CD4-positive, alpha-beta T cell (primary cell): ENCODE data around the gene NOTCH2. TPM values are rescaled to one million over a fixed set of nuclear protein-coding genes. Genes with fewer than 3 reads are reported as not detected.

Source experiments
- ATAC-seq: fragments of 200-7000 bp; cut with Tn5 transposase; one replicate; pipeline ENCODE4 v1.10.0; 2022; ENCODE audit warnings: mild to moderate bottlenecking; ENCODE audit not compliant: poor library complexity
- CTCF ChIA-PET: fragments of 350-600 bp; sonication (Branson Sonifier 250); formaldehyde crosslinking; loops from one replicate; lab custom pipeline; 2021; ENCODE audit warnings: antibody characterized with exemption, inconsistent platforms; lab: Charles Lee
- POLR2A ChIA-PET: fragments of 350-600 bp; sonication (Branson Sonifier 250); formaldehyde crosslinking; loops from one replicate; lab custom pipeline; 2021; ENCODE audit warnings: antibody characterized with exemption, inconsistent platforms; lab: Charles Lee
- DNase-seq, 14 experiments: peaks; one replicate each; pipeline ENCODE4 v3.0.0-alpha.2; 2013 to 2020; ENCODE audit warnings: mixed read lengths in 2 of 14
- H3K27ac ChIP-seq, 2 donors: one replicate each; pipeline versions ENCODE4 v1.5.1 to v1.7.0; 2013; ENCODE audit warnings: low read length in 2 of 2, low read depth in 1 of 2, mild to moderate bottlenecking in 1 of 2
- H3K27me3 ChIP-seq, 2 experiments: 1 replicate in 1 of 2; 2 replicates in 1 of 2; pipeline versions ENCODE4 v1.6.1 to v1.7.0; 2013; ENCODE audit warnings: low read length in 2 of 2, control low read depth in 1 of 2, mild to moderate bottlenecking in 1 of 2, moderate library complexity in 1 of 2; ENCODE audit not compliant: insufficient read depth in 2 of 2, control insufficient read depth in 1 of 2
- H3K36me3 ChIP-seq: one replicate; pipeline ENCODE4 v1.6.1; 2013; ENCODE audit warnings: low read length, control low read depth; ENCODE audit not compliant: insufficient read depth
- H3K4me1 ChIP-seq: one replicate; pipeline ENCODE4 v1.6.1; 2013; ENCODE audit warnings: low read length, control low read depth; ENCODE audit not compliant: insufficient read depth
- H3K4me3 ChIP-seq: one replicate; pipeline ENCODE4 v1.5.1; 2013; ENCODE audit warnings: mild to moderate bottlenecking, low read length, moderate library complexity
- H3K9me3 ChIP-seq, 2 experiments: 1 replicate in 1 of 2; 2 replicates in 1 of 2; pipeline versions ENCODE4 v1.6.1 to v1.7.0; 2013; ENCODE audit warnings: low read length in 2 of 2, mild to moderate bottlenecking in 2 of 2, control low read depth in 1 of 2, moderate library complexity in 1 of 2; ENCODE audit not compliant: control insufficient read depth in 1 of 2, insufficient read depth in 1 of 2
- H3K27ac Mint-ChIP-seq: one replicate; pipeline ENCODE4 v1.8.0; 2020; ENCODE audit warnings: mixed read lengths
- H3K27me3 Mint-ChIP-seq: one replicate; pipeline ENCODE4 v1.8.0; 2021; ENCODE audit warnings: mixed read lengths
- H3K36me3 Mint-ChIP-seq: one replicate; pipeline ENCODE4 v1.8.0; 2021; ENCODE audit warnings: low read depth, mixed read lengths
- H3K4me1 Mint-ChIP-seq: one replicate; pipeline ENCODE4 v1.8.0; 2021; ENCODE audit warnings: low read depth, mixed read lengths
- H3K4me3 Mint-ChIP-seq: one replicate; pipeline ENCODE4 v1.8.0; 2020; ENCODE audit warnings: mild to moderate bottlenecking, mixed read lengths
- H3K9me3 Mint-ChIP-seq: one replicate; pipeline ENCODE4 v1.8.0; 2020; ENCODE audit warnings: mixed read lengths
- intact Hi-C, 2 experiments: fragments of 100-400 bp; cut with DNase I in 1 of 2; cut with micrococcal nuclease in 1 of 2; formaldehyde crosslinking; loops; one replicate each; pipeline versions ENCODE4 v1.15.1 to v1.9.0; 2023 to 2025; cut with DNase I, micrococcal nuclease
- total RNA-seq, 174 experiments: library from RNA in 2 of 174; stranded (reverse) in 2 of 174; gene quantifications; one replicate each; pipeline ENCODE4 v1.2.3 and lab custom pipeline; 2021 to 2026
- TF ChIP-seq, protein P1 (sequence below): fragments of 200-600 bp; IDR thresholded peaks from one replicate; pipeline ENCODE4 v1.8.0; 2022; ENCODE audit warnings: antibody characterized with exemption, mild to moderate bottlenecking

NOTCH2 gene
- total RNA-seq, 2 experiments from 2014 or later: 27.5 to 29.4 TPM

DNA sequence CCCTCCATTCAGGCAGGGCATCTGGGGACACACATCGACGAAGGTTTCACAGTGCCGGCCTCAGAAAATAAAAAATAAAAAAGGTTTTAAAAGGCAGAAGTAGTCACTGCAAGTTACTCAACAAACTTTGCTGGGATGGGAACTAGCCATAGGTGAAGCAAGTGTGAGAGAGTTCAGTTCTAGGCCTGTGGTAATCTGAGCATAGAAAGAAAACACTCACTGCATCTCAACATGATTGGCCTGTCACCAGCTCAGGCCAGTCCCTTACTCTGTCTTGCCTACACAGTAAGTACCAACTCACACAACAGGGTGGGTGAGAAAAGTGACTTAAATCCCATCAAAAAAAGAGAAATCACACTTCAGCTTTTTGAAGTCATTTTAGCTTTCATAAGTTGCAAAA, 142.9 kb downstream of the NOTCH2 start:
- Histone ChIP-seq H3K9me3 (peaks cover 0 to 3% of the 10 kb centered on the region in 2 experiments), H3K4me1 (no peaks in the 10 kb centered on the region), H3K27me3 (no peaks in the 10 kb centered on the region), H3K4me3 (no peak overlapping the region), H3K36me3 (peaks cover 75% of the 10 kb centered on the region), H3K27ac (no peak overlapping the region)
- ATAC-seq: no peak
- no peaks in the 10 kb centered on the region for H3K4me1 Mint-ChIP-seq
- ChIA-PET POLR2A (interaction anchor here (0.7 to 0.8 kb wide), 2 partner anchors 14 to 117 kb away, joined by 3 read pairs; no protein-coding TSS in a partner anchor), CTCF (interaction anchor here (1.2 kb wide), 1 partner anchor 22 kb away, joined by 4 read pairs; no protein-coding TSS in a partner anchor)
- TF ChIP-seq, protein P1, sequence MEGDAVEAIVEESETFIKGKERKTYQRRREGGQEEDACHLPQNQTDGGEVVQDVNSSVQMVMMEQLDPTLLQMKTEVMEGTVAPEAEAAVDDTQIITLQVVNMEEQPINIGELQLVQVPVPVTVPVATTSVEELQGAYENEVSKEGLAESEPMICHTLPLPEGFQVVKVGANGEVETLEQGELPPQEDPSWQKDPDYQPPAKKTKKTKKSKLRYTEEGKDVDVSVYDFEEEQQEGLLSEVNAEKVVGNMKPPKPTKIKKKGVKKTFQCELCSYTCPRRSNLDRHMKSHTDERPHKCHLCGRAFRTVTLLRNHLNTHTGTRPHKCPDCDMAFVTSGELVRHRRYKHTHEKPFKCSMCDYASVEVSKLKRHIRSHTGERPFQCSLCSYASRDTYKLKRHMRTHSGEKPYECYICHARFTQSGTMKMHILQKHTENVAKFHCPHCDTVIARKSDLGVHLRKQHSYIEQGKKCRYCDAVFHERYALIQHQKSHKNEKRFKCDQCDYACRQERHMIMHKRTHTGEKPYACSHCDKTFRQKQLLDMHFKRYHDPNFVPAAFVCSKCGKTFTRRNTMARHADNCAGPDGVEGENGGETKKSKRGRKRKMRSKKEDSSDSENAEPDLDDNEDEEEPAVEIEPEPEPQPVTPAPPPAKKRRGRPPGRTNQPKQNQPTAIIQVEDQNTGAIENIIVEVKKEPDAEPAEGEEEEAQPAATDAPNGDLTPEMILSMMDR: no peak
- H3K4me3 Mint-ChIP-seq: no peak overlapping the region
- H3K9me3 Mint-ChIP-seq: no peaks in the 10 kb centered on the region
- intact Hi-C loops: no loop called here
- H3K27ac Mint-ChIP-seq: no peak overlapping the region
- no peaks in the 10 kb centered on the region for H3K27me3 Mint-ChIP-seq
- DNase-seq: no peak
- H3K36me3 Mint-ChIP-seq: peaks cover 95% of the 10 kb centered on the region

DNA sequence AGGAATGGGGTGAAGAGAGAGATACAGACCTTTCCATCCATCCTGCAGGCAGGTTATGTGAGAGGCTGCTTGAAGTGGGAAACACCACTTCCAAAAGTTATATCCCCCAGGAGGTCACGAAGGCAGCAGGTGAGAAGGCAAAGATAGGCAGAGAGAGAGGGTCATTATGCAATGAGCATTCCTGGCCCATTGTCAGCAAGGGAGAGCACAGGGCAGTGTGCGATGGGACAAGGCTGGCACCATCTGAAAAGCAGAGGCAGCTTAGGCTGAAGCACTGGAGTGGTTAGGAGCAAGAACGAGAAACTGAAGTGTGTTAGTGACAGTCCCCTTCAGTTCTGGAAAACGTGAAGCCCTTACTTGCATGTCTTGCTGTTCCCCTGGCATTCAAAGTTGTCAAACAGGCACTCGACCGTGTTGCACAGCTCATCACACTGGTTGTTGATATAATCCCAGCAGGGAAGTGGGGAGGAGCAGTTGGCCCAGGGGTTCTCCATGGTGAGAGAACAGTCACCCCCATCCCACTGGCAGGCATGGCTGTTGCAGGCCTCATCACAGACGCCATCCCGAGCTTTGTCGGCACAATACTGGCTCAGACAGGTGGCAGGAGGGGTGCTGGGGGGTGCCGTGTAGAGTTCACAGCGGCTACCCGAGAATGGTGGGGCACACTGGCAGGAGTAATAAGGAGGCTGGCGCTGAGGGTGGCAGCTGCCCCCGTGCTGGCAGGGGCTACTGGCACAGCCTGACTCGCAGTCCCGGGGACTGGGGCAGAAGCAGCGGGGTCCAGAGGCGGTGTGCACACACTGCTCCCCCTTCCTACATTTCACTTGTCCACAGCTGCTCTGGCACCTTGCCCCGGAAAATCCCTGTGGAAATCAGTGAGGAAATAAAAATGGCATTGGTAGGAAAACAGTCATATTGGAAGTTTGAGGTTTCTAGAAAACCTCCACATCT, 144.2 kb downstream of the NOTCH2 start:
- CTCF ChIA-PET: no interaction called here
- Mint-ChIP-seq H3K4me3 (no peak overlapping the region), H3K36me3 (peaks cover 98% of the 10 kb centered on the region), H3K4me1 (no peaks in the 10 kb centered on the region), H3K9me3 (no peaks in the 10 kb centered on the region), H3K27ac (no peak overlapping the region), H3K27me3 (no peaks in the 10 kb centered on the region)
- H3K27me3 ChIP-seq: no peaks in the 10 kb centered on the region
- no peak overlapping the region for H3K27ac ChIP-seq
- H3K4me3 ChIP-seq: no peak overlapping the region
- no peak for ATAC-seq
- POLR2A ChIA-PET: no interaction called here
- DNase-seq: no peak
- H3K36me3 ChIP-seq: peaks cover 89% of the 10 kb centered on the region
- H3K4me1 ChIP-seq: no peaks in the 10 kb centered on the region
- peaks cover 0 to 3% of the 10 kb centered on the region in 2 experiments for H3K9me3 ChIP-seq
- intact Hi-C loops: no loop called here
- TF ChIP-seq, protein P1: no peak

DNA sequence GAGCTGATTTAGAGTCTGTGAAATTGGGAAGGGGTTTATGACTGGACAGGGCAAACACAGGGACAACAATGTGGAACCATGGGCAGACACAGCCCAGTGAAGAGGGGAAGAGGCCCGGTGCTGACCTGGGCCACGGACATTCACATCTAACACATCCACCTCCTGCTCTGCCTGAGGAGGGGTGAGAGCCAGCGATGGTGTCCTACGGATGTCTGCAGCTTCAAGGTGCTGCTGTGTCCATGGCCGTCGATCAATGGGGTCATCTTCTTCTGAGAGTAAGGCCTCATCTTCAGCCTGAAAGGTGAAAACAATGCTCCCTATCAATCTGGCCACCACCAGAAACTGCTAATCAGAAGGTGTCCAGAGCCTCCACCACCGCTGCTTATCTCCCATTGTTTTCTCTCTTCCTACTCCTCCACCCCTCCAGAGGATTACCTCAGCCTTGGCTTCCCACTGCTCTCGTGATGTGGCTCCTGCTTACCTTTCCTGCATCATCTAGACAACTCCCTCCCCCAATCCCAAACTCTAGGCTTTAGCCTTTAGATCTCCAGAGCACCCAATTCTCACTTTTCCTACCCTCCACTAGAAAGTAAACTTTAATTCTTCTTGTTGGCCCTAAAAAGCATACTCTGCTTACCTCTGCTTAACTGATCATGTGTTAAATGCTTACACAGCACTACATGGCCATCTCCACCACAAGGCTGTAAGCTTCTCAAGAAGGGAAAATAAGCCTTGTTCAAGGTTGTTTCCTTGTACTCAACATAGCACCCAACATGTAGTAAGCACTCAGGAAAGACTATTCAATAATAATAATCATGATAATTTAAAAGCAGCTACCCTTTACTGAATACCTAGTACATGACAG, 149.1 kb downstream of the NOTCH2 start:
- ATAC-seq (no peak), DNase-seq (no peak)
- Mint-ChIP-seq H3K4me1 (no peaks in the 10 kb centered on the region), H3K9me3 (no peaks in the 10 kb centered on the region), H3K36me3 (peaks cover 98% of the 10 kb centered on the region), H3K27me3 (no peaks in the 10 kb centered on the region), H3K4me3 (no peak overlapping the region), H3K27ac (no peak overlapping the region)
- ChIA-PET CTCF (no interaction called here), POLR2A (interaction anchor here (1.0 kb wide), 1 partner anchor 10 kb away, joined by 3 read pairs; no protein-coding TSS in a partner anchor)
- peaks cover 0 to under 1% of the 10 kb centered on the region in 2 experiments for H3K9me3 ChIP-seq
- intact Hi-C loops: no loop called here
- H3K4me1 ChIP-seq: no peaks in the 10 kb centered on the region
- peaks cover 97% of the 10 kb centered on the region for H3K36me3 ChIP-seq
- H3K4me3 ChIP-seq: no peak overlapping the region
- TF ChIP-seq, protein P1: no peak
- no peaks in the 10 kb centered on the region for H3K27me3 ChIP-seq
- H3K27ac ChIP-seq: no peak overlapping the region
